ENCODE measurements around the gene BTD. TPM values are rescaled to one million over a fixed set of nuclear protein-coding genes. Genes with fewer than 3 reads are reported as not detected.
A peak's percentile ranks its signal among the peaks of the same experiment; 100 is the strongest.

BTD gene
- total RNA-seq, 1 donor from 2014 or later = 11.7 TPM

DNA sequence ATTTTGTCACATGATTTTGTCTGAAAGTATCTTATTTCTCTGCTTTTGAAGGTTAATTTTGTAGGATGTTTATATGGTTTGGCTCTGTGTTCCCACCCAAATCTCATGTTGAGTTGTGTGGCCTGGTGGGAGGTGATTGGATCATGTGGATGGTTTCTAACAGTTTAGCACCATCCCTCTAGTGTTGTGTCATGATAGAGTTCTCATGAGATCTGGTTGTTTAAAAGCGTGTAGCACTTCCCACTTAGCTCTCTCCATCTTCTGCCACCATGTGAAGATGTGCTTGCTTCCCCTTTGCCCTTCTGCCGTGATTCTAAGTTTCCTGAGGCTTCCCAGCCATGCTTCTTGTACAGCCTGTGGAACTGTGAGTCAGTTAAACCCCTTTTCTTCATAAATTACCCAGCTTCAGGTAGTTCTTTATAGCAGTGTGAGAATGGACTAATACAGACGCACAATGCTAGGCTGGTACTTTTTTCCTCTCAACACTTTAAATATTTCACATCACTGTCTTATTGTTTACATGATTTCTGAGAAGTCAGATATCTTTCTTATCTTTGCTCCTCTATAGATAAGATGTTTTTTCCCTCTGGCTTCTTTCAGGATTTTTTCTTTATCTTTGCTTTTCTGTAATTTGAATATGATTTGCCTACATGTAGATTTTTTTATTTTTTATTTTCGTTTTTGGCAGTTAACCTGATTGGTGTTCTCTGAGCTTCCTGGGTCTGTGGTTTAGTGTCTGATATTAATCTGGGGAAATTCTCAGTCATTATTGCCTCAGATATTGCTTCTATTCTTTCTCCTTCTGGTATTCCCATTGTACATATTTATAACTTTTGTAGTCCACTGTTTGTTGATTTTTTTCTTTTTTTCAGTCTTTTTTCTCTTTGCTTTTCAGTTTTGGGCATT lies 22.2 kb downstream of the BTD start:
- Mint-ChIP-seq H3K9me3 (peaks cover 20% of the 10 kb centered on the region), H3K4me1 (no peaks in the 10 kb centered on the region), H3K4me3 (no peak overlapping the region), H3K27me3 (ENCODE audit: insufficient read depth, low read depth) (no peaks in the 10 kb centered on the region), H3K36me3 (peaks cover 10% of the 10 kb centered on the region), H3K27ac (no peak overlapping the region)
- no peak for DNase-seq (ENCODE audit: low spot score)
- Histone ChIP-seq H3K79me2 (ENCODE audit: low read depth) (no peaks in the 10 kb centered on the region), H4K20me1 (ENCODE audit: low read depth) (no peaks in the 10 kb centered on the region), H3K36me3 (no peaks in the 10 kb centered on the region), H2AFZ (replicated peaks) (no peak overlapping the region), H3K27ac (no peak overlapping the region), H3K9ac (no peak overlapping the region), H3F3A (ENCODE audit: low read depth) (no peaks in the 10 kb centered on the region), H3K4me2 (no peak overlapping the region), H3K27me3 (no peaks in the 10 kb centered on the region), H3K9me3 (ENCODE audit: low read depth) (peaks cover 6% of the 10 kb centered on the region), H3K4me3 (no peak overlapping the region), H3K4me1 (no peaks in the 10 kb centered on the region)
- TF ChIP-seq EZH2phosphoT487 (IDR thresholded peaks at IDR 0.05) = no peak
- TF ChIP-seq, protein P1, sequence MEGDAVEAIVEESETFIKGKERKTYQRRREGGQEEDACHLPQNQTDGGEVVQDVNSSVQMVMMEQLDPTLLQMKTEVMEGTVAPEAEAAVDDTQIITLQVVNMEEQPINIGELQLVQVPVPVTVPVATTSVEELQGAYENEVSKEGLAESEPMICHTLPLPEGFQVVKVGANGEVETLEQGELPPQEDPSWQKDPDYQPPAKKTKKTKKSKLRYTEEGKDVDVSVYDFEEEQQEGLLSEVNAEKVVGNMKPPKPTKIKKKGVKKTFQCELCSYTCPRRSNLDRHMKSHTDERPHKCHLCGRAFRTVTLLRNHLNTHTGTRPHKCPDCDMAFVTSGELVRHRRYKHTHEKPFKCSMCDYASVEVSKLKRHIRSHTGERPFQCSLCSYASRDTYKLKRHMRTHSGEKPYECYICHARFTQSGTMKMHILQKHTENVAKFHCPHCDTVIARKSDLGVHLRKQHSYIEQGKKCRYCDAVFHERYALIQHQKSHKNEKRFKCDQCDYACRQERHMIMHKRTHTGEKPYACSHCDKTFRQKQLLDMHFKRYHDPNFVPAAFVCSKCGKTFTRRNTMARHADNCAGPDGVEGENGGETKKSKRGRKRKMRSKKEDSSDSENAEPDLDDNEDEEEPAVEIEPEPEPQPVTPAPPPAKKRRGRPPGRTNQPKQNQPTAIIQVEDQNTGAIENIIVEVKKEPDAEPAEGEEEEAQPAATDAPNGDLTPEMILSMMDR (IDR thresholded peaks at IDR 0.05) = no peak
- TF ChIP-seq EZH2 (IDR thresholded peaks at IDR 0.05) = no peak

DNA sequence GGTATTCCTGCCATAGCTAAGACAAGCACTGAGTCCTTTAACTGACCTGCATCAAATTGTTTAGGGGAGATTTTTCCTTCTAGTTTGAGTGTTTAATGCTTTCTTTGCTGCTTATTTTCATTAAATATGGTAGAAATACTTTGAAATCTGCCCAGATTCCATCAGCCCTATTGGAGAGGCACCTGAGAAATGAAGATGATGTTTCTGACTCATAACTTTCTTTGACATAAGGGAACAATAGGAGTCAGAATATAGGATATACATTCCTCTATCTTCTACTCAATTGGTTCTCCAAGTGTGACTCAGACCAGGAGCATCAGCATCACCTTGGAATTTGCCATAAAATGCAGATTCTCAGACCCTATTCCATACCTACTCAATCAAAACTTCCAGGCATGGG lies 27.4 kb downstream of the BTD start:
- no peaks in the 10 kb centered on the region for H3K79me2 ChIP-seq (ENCODE audit: low read depth)
- H2AFZ ChIP-seq (replicated peaks) = no peak overlapping the region
- peaks cover 13% of the 10 kb centered on the region for H3K4me1 ChIP-seq
- no peaks in the 10 kb centered on the region for H3K9me3 Mint-ChIP-seq
- H3K4me3 Mint-ChIP-seq = no peak overlapping the region
- H3K36me3 ChIP-seq = no peaks in the 10 kb centered on the region
- no peaks in the 10 kb centered on the region for H3K27me3 ChIP-seq
- H3K4me2 ChIP-seq = no peak overlapping the region
- TF ChIP-seq EZH2phosphoT487 (IDR thresholded peaks at IDR 0.05) = no peak
- no peaks in the 10 kb centered on the region for H3K9me3 ChIP-seq (ENCODE audit: low read depth)
- H3K27me3 Mint-ChIP-seq (ENCODE audit: insufficient read depth, low read depth) = no peaks in the 10 kb centered on the region
- no peak overlapping the region for H3K9ac ChIP-seq
- no peak overlapping the region for H3K4me3 ChIP-seq
- H4K20me1 ChIP-seq (ENCODE audit: low read depth) = no peaks in the 10 kb centered on the region
- no peak for DNase-seq (ENCODE audit: low spot score)
- peaks cover 2% of the 10 kb centered on the region for H3K36me3 Mint-ChIP-seq
- H3K27ac Mint-ChIP-seq = no peak overlapping the region
- H3K27ac ChIP-seq = no peak overlapping the region
- peaks cover 5% of the 10 kb centered on the region for H3F3A ChIP-seq (ENCODE audit: low read depth)
- H3K4me1 Mint-ChIP-seq = peaks cover 29% of the 10 kb centered on the region

DNA sequence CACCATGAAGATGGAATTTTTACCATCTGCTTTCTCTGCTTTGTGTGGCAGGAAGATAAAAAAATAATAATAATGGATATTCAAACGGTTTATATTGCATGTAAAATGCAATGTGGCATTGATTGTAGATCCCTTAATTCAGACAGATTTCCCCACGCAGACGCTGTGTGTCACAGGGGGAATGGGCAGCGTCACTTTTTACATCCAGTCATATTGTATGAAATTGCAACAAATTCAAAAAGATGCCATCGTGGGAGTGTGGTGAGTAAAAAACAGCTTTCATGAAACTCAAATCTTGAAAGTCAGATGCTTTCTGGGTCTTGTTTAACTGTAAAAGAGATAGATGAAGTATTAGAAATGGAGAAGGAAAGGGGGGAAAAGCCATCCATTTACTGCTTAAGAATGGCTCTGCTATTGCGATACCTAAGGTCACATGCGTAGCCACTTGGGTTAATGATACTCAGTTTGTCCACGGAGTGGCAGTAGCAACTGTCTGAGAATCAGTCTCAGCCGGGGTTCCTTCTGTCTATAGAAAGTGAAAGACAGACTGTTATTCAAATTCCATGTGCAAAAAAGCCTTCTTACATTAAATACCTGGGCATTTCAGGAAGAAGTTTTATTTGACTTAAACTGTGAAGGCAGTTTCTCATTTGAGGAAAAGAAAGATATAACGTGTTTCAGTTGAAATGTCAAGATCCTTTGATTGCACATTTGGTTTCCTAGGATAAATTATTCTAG lies 28.5 kb downstream of the BTD start:
- H3K27ac ChIP-seq = no peak overlapping the region
- no peak overlapping the region for H3K4me3 ChIP-seq
- H3K9me3 ChIP-seq (ENCODE audit: low read depth) = no peaks in the 10 kb centered on the region
- H3K4me2 ChIP-seq = no peak overlapping the region
- Mint-ChIP-seq H3K4me1 (peaks cover 36% of the 10 kb centered on the region), H3K27me3 (ENCODE audit: insufficient read depth, low read depth) (no peaks in the 10 kb centered on the region), H3K36me3 (peaks cover 2% of the 10 kb centered on the region), H3K4me3 (no peak overlapping the region), H3K9me3 (no peaks in the 10 kb centered on the region), H3K27ac (no peak overlapping the region)
- DNase-seq (ENCODE audit: low spot score) = peak; percentile 81
- H3K4me1 ChIP-seq = peaks cover 13% of the 10 kb centered on the region
- H4K20me1 ChIP-seq (ENCODE audit: low read depth) = no peaks in the 10 kb centered on the region
- no peaks in the 10 kb centered on the region for H3K79me2 ChIP-seq (ENCODE audit: low read depth)
- no peaks in the 10 kb centered on the region for H3K27me3 ChIP-seq
- no peak overlapping the region for H3K9ac ChIP-seq
- TF ChIP-seq EZH2phosphoT487 (IDR thresholded peaks at IDR 0.05) = no peak
- TF ChIP-seq, protein P1 (IDR thresholded peaks at IDR 0.05) = peak; percentile 75
- H3F3A ChIP-seq (ENCODE audit: low read depth) = peaks cover 5% of the 10 kb centered on the region
- H3K36me3 ChIP-seq = no peaks in the 10 kb centered on the region
- no peak overlapping the region for H2AFZ ChIP-seq (replicated peaks)

Measured in neural progenitor cell (in vitro differentiated cells).